DND-41 (cell line): ENCODE data around the gene MAN2A1.
A peak's percentile ranks its signal among the peaks of the same experiment; 100 is the strongest.

Experiments
- ATAC-seq: fragments of 200-7000 bp; cut with Tn5 transposase; 3 replicates; pipeline ENCODE4 v1.9.1; 2021; ENCODE audit warnings: low read depth; ENCODE audit not compliant: insufficient read depth
- DNase-seq: peaks from one replicate; pipeline ENCODE4 v3.0.0-alpha.2; 2020
- H2AFZ ChIP-seq: 2 replicates; pipeline ENCODE4 v1.6.0; 2012; ENCODE audit warnings: low read depth, low read length
- H3K27ac ChIP-seq: 2 replicates; pipeline ENCODE4 v1.5.1; 2012; ENCODE audit warnings: low read length, inconsistent platforms
- H3K27me3 ChIP-seq: fragments of 200-600 bp; sonication (generic); 2 replicates; pipeline ENCODE4 v1.6.0; 2012; ENCODE audit warnings: low read length, mild to moderate bottlenecking, inconsistent platforms; ENCODE audit not compliant: insufficient read depth, poor library complexity
- H3K36me3 ChIP-seq: 2 replicates; pipeline ENCODE4 v1.5.1; 2012; ENCODE audit warnings: low read length, inconsistent platforms; ENCODE audit not compliant: insufficient read depth
- H3K4me1 ChIP-seq: 2 replicates; pipeline ENCODE4 v1.5.1; 2012; ENCODE audit warnings: mild to moderate bottlenecking, low read length; ENCODE audit not compliant: insufficient read depth
- H3K4me2 ChIP-seq: 2 replicates; pipeline ENCODE4 v1.6.0; 2012; ENCODE audit warnings: mild to moderate bottlenecking, moderate library complexity, low read length, inconsistent platforms; ENCODE audit not compliant: insufficient read depth
- H3K4me3 ChIP-seq, 2 experiments: fragments of 200-600 bp in 1 of 2; shearing (Covaris generic) in 1 of 2; 2 replicates each; pipeline ENCODE4 v1.5.1; 2012 to 2016; ENCODE audit warnings: inconsistent platforms in 2 of 2, low read length in 2 of 2, mild to moderate bottlenecking in 2 of 2, low read depth in 1 of 2, moderate library complexity in 1 of 2
- H3K79me2 ChIP-seq: 2 replicates; pipeline ENCODE4 v1.6.0; 2012; ENCODE audit warnings: low read length, inconsistent platforms; ENCODE audit not compliant: insufficient read depth
- H3K9ac ChIP-seq: 2 replicates; pipeline ENCODE4 v1.6.0; 2012; ENCODE audit warnings: low read depth, mild to moderate bottlenecking, inconsistent platforms, low read length, moderate library complexity
- H3K9me3 ChIP-seq: 2 replicates; pipeline ENCODE4 v1.5.1; 2012; ENCODE audit warnings: low read length, moderate library complexity, mild to moderate bottlenecking, inconsistent platforms; ENCODE audit not compliant: insufficient read depth, severe bottlenecking
- H4K20me1 ChIP-seq: 2 replicates; pipeline ENCODE4 v1.6.0; 2012; ENCODE audit warnings: low read length; ENCODE audit not compliant: insufficient read depth
- CTCF ChIP-seq: IDR thresholded peaks from 2 replicates; pipeline ENCODE4 v1.5.1; 2012; ENCODE audit warnings: borderline replicate concordance, low read length, moderate library complexity, mild to moderate bottlenecking; ENCODE audit not compliant: poor library complexity, severe bottlenecking; ENCODE audit errors: extremely low read depth
- EZH2 ChIP-seq: IDR thresholded peaks from 3 replicates; pipeline ENCODE4 v1.6.1; 2012; ENCODE audit warnings: borderline replicate concordance, low read depth, mild to moderate bottlenecking, moderate library complexity, low read length, inconsistent platforms; ENCODE audit not compliant: severe bottlenecking

MAN2A1 gene

GRCh38 chr5:109711673-109712072 lies 21.9 kb downstream of the MAN2A1 start:
- peaks cover 39% of the 10 kb centered on the region; the same call in 1 of the 2 replicates for H4K20me1 ChIP-seq
- no peak overlapping the region for H3K27ac ChIP-seq
- H3K9ac ChIP-seq, result no peak overlapping the region
- H3K4me2 ChIP-seq, result no peak overlapping the region
- H2AFZ ChIP-seq, result no peak overlapping the region
- H3K4me3 ChIP-seq, result no peak overlapping the region
- ATAC-seq, result peak; percentile 67
- H3K4me1 ChIP-seq, result no peaks in the 10 kb centered on the region
- TF ChIP-seq CTCF (no peak), EZH2 (no peak)
- peaks cover 88% of the 10 kb centered on the region for H3K79me2 ChIP-seq
- no peak for DNase-seq
- H3K9me3 ChIP-seq, result no peaks in the 10 kb centered on the region
- H3K36me3 ChIP-seq, result peaks cover 25% of the 10 kb centered on the region
- H3K27me3 ChIP-seq, result no peaks in the 10 kb centered on the region

- Histone ChIP-seq H3K27ac (no peak overlapping the region), H3K4me2 (no peak overlapping the region), H3K4me3 (no peak overlapping the region), H3K36me3 (peaks cover 37% of the 10 kb centered on the region), H3K27me3 (no peaks in the 10 kb centered on the region), H3K9me3 (no peaks in the 10 kb centered on the region), H3K79me2 (peaks cover 82% of the 10 kb centered on the region), H4K20me1 (peaks cover 24% of the 10 kb centered on the region; the same call in 1 of the 2 replicates), H3K9ac (no peak overlapping the region), H2AFZ (no peak overlapping the region), H3K4me1 (no peaks in the 10 kb centered on the region)
- no peak for DNase-seq
- TF ChIP-seq CTCF (no peak), EZH2 (no peak)
- ATAC-seq, result no peak
These were observed 23.7 kb downstream of the MAN2A1 start for GRCh38 chr5:109713453-109713852.

GRCh38 chr5:109714592-109714991 lies 24.9 kb downstream of the MAN2A1 start:
- ATAC-seq (peak; percentile 35; the same call in 1 of the 3 replicates), DNase-seq (no peak)
- Histone ChIP-seq H3K4me3 (no peak overlapping the region), H2AFZ (no peak overlapping the region), H4K20me1 (peaks cover 19% of the 10 kb centered on the region; the same call in 1 of the 2 replicates), H3K4me1 (no peaks in the 10 kb centered on the region), H3K9me3 (no peaks in the 10 kb centered on the region), H3K36me3 (peaks cover 43% of the 10 kb centered on the region), H3K9ac (no peak overlapping the region), H3K27ac (peak overlapping the region; percentile 40; the same call in 1 of the 2 replicates), H3K4me2 (no peak overlapping the region), H3K27me3 (no peaks in the 10 kb centered on the region), H3K79me2 (peaks cover 80% of the 10 kb centered on the region)
- TF ChIP-seq EZH2 (no peak), CTCF (no peak)

- Histone ChIP-seq H3K9ac (no peak overlapping the region), H2AFZ (no peak overlapping the region), H3K4me2 (no peak overlapping the region), H3K9me3 (no peaks in the 10 kb centered on the region), H4K20me1 (peaks cover 4% of the 10 kb centered on the region; the same call in 1 of the 2 replicates), H3K4me3 (no peak overlapping the region), H3K79me2 (peaks cover 61% of the 10 kb centered on the region), H3K27me3 (no peaks in the 10 kb centered on the region), H3K36me3 (peaks cover 65% of the 10 kb centered on the region), H3K27ac (no peak overlapping the region), H3K4me1 (no peaks in the 10 kb centered on the region)
- DNase-seq (no peak), ATAC-seq (no peak)
- TF ChIP-seq CTCF, result no peak
- TF ChIP-seq EZH2, result no peak
These were observed 28.5 kb downstream of the MAN2A1 start for GRCh38 chr5:109718216-109718615.
